Large intestine (tissue), 3 donors: Measurements from ENCODE around the gene CALY. TPM values are rescaled to one million over a fixed set of nuclear protein-coding genes. Genes with fewer than 3 reads are reported as not detected.

Experiments used
- DNase-seq, 2 donors: peaks; one replicate each; pipeline versions ENCODE4 v3.0.0 to v3.0.0-alpha.2; 2013
- H3K27ac ChIP-seq: one replicate; pipeline ENCODE4 v1.5.1; 2013; ENCODE audit warnings: low read length
- H3K27me3 ChIP-seq: 2 replicates; pipeline ENCODE4 v1.6.1; 2013; ENCODE audit warnings: low read length; ENCODE audit not compliant: control insufficient read depth, insufficient read depth
- H3K36me3 ChIP-seq: 2 replicates; pipeline ENCODE4 v1.6.1; 2013; ENCODE audit warnings: low read length; ENCODE audit not compliant: control insufficient read depth, insufficient read depth
- H3K4me1 ChIP-seq: one replicate; pipeline ENCODE4 v1.6.1; 2013; ENCODE audit warnings: low read length; ENCODE audit not compliant: control insufficient read depth, insufficient read depth
- H3K4me3 ChIP-seq: one replicate; pipeline ENCODE4 v1.5.1; 2013; ENCODE audit warnings: low read length
- H3K9me3 ChIP-seq: one replicate; pipeline ENCODE4 v1.6.1; 2013; ENCODE audit warnings: mild to moderate bottlenecking, low read depth, low read length, moderate library complexity; ENCODE audit not compliant: control insufficient read depth
- WGBS: methylation state at CpG from one replicate; pipeline ENCODE4 v1.1.5; 2013; ENCODE audit warnings: low lambda C conversion rate; ENCODE audit not compliant: insufficient coverage; 5-methylcytosine and 5-hydroxymethylcytosine counted together
- polyA plus RNA-seq: library from polyadenylated mRNA; unstranded; fragments of 120-200 nt; gene quantifications from one replicate; pipeline ENCODE4 v1.2.1, GENCODE V29; 2013

The CALY gene
- polyA plus RNA-seq, 1 donor = 6.8 TPM

DNA sequence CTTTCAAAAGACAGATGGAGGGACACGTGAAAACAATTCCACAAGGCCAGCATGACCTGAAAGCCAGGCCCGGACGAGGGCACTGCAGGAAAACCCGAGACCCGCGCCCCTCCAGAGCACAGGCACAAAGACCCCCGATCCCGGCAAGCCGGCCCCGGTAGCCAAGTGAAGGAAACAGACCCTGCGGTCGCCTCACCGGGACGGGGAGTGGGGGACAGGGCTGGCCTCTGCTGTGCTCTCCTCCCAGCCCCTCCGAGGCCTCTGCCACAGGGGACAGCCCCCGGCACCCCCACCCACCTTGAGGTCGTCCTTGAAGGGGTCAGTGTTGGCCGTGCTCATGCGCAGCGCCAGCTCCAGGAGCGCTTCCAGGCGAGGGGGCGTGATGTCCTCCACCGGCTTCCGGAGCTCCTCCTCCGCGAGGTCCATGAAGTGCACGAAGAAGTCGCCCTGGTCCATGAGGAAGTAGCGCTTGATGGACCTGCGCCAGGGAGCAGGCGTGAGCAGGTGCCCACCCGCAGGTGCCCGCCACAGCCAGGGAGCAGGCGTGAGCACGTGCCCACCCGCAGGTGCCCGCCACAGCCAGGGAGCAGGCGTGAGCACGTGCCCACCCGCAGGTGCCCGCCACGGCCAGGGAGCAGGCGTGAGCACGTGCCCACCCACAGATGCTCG is 48.7 kb downstream of the CALY start:
- Histone ChIP-seq H3K9me3 (no peaks in the 10 kb centered on the region), H3K36me3 (peaks cover 76% of the 10 kb centered on the region), H3K27me3 (no peaks in the 10 kb centered on the region), H3K4me3 (no peak overlapping the region), H3K4me1 (no peaks in the 10 kb centered on the region), H3K27ac (no peak overlapping the region)
- no peak for DNase-seq
- no CpG with 5 or more reads among the region's 46 CpGs for WGBS

DNA sequence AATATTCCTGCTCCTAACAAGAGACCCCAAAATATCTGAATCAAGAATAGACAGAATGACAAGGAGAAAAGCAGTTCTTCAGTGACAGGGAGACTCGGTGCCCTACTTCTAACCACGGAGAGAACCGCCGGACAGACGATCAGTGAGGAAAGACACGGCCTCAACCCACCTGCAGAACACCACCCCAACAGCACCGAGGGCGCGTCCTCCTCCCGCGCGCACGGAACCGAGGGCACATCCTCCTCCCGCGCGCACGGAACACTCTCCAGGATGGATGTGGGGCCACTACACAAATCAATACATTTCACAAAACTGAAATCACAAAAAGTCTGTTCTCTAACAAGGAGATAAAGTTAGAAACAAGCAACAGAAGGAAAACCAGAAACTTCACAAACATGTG is 50.3 kb downstream of the CALY start:
- Histone ChIP-seq H3K4me3 (no peak overlapping the region), H3K36me3 (peaks cover 85% of the 10 kb centered on the region), H3K27me3 (no peaks in the 10 kb centered on the region), H3K27ac (no peak overlapping the region), H3K9me3 (no peaks in the 10 kb centered on the region), H3K4me1 (no peaks in the 10 kb centered on the region)
- no peak for DNase-seq
- no CpG with 5 or more reads among the region's 18 CpGs for WGBS

DNA sequence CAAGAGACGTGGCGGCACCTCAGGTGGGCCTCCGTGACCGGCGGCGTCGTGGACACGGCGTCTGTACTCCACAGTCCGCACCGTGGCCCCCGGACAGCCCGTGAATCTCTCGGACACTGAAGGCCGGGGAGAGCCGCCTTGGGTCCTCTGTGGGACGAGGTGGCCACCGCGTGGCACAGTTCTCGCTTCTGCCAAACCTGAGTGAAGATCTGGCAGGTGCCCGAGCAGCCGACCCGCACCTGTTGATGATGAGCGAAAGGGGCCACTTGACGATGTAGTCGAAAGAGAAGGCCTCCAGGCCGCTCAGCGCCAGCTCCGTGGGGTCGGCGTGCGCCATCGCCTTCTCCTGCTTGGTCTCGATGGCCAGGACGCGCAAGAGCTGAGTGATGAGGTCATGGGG is 51.5 kb downstream of the CALY start:
- H3K27me3 ChIP-seq = no peaks in the 10 kb centered on the region

DNA sequence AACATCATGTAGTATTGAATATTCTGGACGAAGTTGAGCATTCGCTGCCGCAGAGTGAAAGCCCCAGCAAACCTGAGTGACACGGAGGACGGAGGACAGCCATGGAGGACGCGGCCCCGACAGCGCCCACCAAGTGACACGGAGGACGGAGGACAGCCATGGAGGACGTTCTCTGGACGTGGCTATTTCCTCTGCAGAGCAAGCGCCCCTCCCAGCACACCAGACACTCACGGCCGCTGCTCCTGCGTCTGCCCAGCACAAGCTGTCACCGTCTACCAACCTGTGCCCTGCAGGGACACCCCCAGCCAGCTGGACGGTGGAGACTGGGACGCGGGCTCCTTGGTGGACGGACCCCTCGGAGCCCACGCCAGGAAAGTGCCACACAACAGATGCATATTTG is 52.8 kb downstream of the CALY start:
- H3K27ac ChIP-seq = no peak overlapping the region
- H3K9me3 ChIP-seq = no peaks in the 10 kb centered on the region
- no CpG with 5 or more reads among the region's 24 CpGs for WGBS
- no peak overlapping the region for H3K4me3 ChIP-seq
- peaks cover 83% of the 10 kb centered on the region for H3K36me3 ChIP-seq
- no peaks in the 10 kb centered on the region for H3K27me3 ChIP-seq
- no peak for DNase-seq
- H3K4me1 ChIP-seq = no peaks in the 10 kb centered on the region

More for the DNA sequence above, 51.5 kb downstream of the CALY start:
- Histone ChIP-seq H3K4me3 (no peak overlapping the region), H3K4me1 (no peaks in the 10 kb centered on the region), H3K36me3 (peaks cover 85% of the 10 kb centered on the region), H3K9me3 (no peaks in the 10 kb centered on the region), H3K27ac (no peak overlapping the region)
- DNase-seq = no peak
- WGBS = no CpG with 5 or more reads among the region's 36 CpGs

DNA sequence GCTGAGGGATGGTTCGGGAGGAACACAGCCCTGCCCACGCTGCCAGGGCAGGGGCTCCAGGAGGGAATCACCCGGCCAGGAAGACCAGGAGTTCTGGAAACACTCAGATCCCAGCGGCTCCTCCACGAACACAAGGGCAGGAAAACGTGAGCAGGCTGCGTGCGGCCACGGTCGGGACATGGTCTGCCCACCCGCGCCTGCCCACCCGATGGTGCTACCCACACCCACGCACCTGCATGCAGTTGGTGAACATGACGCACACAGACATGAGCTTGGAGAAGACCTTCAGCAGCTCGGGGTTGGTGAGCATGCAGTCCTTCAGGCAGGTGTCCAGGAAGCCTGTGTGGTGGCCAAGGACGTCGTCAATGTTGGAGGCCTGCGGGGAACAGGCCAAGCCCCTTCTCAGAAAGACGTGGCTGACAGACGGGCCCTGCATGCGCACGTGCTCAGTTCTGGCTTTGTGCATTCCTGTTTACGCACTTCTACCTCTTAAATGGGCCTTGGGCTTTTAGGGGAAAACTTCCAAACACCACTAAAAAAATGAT is 53.8 kb downstream of the CALY start:
- peaks cover 73% of the 10 kb centered on the region for H3K36me3 ChIP-seq

DNA sequence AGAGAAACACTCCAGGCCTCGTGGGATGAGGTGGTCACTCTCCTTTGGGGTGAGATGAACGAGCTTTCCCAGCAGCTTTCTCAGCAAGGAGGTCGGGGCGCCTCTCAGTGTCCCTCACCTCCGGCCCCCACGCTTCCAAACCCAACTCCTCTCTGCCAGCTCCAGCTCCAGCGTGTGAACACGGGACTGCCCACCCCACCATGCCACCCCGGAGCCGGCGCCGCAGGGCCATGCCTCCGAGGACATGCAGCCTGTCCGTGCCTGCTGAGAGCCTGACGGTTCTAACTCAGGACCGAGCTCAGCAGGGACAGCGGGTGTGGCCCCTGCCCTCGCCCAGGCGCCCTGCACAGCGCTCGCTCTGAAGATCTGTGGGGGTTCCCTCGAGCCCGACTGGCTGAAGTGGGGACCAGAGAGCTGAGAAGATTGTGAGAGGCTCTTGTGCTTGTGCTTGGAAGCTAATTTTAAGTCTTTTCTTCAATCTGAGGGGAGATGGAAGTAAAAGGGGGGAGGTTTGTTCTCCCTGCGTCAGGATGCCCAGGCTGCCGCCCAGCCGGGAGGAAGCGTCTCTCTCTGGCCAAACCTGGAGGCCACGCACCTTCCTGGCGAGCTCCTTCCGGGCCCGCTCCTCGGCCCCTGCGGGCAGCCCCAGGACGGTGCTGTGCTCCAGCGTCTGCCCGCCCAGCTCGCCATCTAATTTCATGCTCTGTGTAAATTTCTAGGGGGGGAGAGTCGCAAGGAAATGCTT is 54.9 kb downstream of the CALY start:
- no peak overlapping the region for H3K27ac ChIP-seq
- peaks cover 16% of the 10 kb centered on the region for H3K4me1 ChIP-seq
- no peak overlapping the region for H3K4me3 ChIP-seq
- peaks cover 70% of the 10 kb centered on the region for H3K36me3 ChIP-seq
- peaks cover 4% of the 10 kb centered on the region for H3K27me3 ChIP-seq
- DNase-seq = no peak
- no CpG with 5 or more reads among the region's 38 CpGs for WGBS
- H3K9me3 ChIP-seq = no peaks in the 10 kb centered on the region

More for the DNA sequence above, 53.8 kb downstream of the CALY start:
- no peaks in the 10 kb centered on the region for H3K9me3 ChIP-seq
- no peak for DNase-seq
- no CpG with 5 or more reads among the region's 24 CpGs for WGBS
- H3K4me1 ChIP-seq = peaks cover 5% of the 10 kb centered on the region
- no peaks in the 10 kb centered on the region for H3K27me3 ChIP-seq
- H3K4me3 ChIP-seq = no peak overlapping the region
- no peak overlapping the region for H3K27ac ChIP-seq

DNA sequence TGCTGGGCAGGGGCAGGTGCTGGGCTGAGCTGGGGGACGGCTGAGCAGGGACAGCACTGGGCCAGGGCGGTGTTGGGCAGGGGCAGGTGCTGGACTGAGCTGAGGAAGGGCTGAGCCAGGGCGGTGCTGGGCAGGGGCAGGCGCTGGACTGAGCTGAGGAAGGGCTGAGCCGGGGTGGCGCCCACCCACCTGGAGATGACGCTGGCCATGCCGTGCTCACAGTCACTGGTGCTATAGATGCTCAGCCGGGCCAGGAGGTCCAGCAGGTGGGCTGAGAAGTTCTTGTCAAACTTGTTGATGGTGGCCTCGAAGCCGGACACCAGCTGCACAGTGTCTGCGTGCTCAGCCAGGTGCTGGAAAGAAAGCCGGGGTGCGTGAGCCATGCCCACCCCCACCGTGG is 55.6 kb downstream of the CALY start:
- Histone ChIP-seq H3K27me3 (peaks cover 7% of the 10 kb centered on the region), H3K4me1 (peaks cover 19% of the 10 kb centered on the region), H3K36me3 (peaks cover 63% of the 10 kb centered on the region), H3K9me3 (no peaks in the 10 kb centered on the region), H3K27ac (no peak overlapping the region), H3K4me3 (no peak overlapping the region)
- no peak for DNase-seq
- 93% methylated on average over 3 of the region's 15 CpGs for WGBS

DNA sequence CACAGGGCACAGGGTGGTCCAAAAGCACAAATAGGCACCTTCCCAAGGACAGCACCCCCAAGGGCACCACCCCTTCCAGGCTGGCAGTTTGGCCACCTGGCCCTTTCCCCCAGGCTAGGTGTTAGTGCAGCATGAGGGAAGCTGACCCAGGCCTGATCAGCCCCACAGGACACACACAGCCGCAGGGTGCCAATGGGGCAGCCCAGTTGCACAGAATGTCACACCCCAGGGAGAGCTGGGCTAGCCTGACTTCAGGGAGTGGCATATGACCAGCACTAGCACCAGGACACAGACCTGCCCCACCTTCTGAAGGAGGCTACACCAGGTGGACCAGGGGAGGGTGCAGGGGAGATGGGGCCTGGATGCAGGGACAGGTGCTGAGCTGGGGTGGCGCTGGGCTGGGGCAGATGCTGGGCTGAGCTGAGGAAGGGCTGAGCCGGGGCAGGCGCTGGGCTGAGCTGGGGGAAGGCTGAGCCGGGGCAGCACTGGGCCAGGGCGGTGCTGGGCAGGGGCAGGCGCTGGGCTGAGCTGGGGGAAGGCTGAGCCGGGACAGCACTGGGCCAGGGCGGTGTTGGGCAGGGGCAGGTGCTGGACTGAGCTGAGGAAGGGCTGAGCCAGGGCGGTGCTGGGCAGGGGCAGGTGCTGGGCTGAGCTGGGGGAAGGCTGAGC is 56.2 kb downstream of the CALY start:
- DNase-seq = no peak
- Histone ChIP-seq H3K27me3 (peaks cover 13% of the 10 kb centered on the region), H3K4me1 (peaks cover 22% of the 10 kb centered on the region), H3K36me3 (peaks cover 58% of the 10 kb centered on the region), H3K4me3 (no peak overlapping the region), H3K9me3 (no peaks in the 10 kb centered on the region), H3K27ac (no peak overlapping the region)
- WGBS = no CpG with 5 or more reads among the region's 10 CpGs

DNA sequence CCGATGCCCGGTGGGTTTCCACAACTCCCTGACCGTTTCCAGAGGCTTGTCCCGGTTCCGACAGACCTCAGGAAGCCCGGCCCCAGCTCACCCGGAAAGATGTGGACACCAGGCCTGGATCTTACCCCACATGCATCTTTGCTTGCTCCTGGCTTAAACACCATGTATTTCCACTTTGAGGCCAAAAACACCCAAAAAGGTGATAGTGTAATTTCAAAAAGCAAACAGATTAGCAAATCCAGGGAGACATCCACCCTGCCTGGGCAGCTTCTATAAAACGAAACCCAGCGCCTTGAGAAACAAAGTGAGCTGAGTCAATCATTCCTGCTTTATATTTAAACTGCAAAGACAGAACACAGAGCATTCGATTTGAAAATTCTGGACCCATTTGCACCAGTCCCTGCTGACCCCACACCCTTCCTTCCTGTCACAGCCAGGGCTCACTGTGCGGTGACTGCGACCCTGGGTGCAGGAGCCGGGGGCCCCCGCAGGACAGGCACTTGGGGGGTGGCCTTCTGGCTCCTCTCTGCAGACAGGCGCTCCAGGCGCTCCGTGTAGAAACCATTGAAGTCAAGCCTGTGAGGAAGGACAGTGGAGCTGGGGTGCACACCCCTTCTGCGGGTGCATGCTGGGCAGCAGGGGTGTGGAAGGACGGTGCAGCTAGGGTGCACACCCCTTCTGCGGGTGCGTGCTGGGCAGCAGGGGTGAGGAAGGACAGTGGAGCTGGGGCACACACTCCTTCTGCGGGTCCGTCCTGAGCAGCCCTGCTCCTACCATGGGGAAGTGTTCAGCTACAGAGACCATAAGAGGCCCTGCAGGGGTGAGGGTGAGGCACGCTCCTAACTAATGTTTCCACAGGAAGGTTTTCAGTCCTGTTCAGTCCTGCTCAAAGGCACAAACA is 57.1 kb downstream of the CALY start:
- H3K36me3 ChIP-seq = peaks cover 49% of the 10 kb centered on the region
- no CpG with 5 or more reads among the region's 24 CpGs for WGBS
- no peak for DNase-seq
- peaks cover 23% of the 10 kb centered on the region for H3K27me3 ChIP-seq
- H3K4me3 ChIP-seq = no peak overlapping the region
- no peaks in the 10 kb centered on the region for H3K9me3 ChIP-seq
- no peak overlapping the region for H3K27ac ChIP-seq
- H3K4me1 ChIP-seq = peaks cover 29% of the 10 kb centered on the region
